Endothelial cell of umbilical vein (primary cell): ENCODE measurements around the gene KIAA1549.

Experiments
- CTCF ChIP-seq, 2 donors: IDR thresholded peaks; 1 replicate in 1 of 2; 2 replicates in 1 of 2; pipeline ENCODE4 v1.5.1; 2011; ENCODE audit warnings: low read length in 2 of 2, mild to moderate bottlenecking in 2 of 2, moderate library complexity in 2 of 2, control low read depth in 1 of 2, inconsistent platforms in 1 of 2, low read depth in 1 of 2; ENCODE audit not compliant: insufficient read depth in 1 of 2; ENCODE audit errors: extremely low read depth in 1 of 2
- GATA2 ChIP-seq: IDR thresholded peaks from 2 replicates; pipeline ENCODE4 v1.7.0; 2011; ENCODE audit warnings: low read depth, mild to moderate bottlenecking, moderate library complexity, mixed read lengths, low read length; ENCODE audit not compliant: insufficient read length, insufficient read depth
- MYC ChIP-seq: IDR thresholded peaks from one replicate; pipeline ENCODE4 v1.6.1; 2011; ENCODE audit warnings: mild to moderate bottlenecking, low read depth, low read length
- POLR2A ChIP-seq: IDR thresholded peaks from 2 replicates; pipeline ENCODE4 v1.6.1; 2012; ENCODE audit warnings: low read depth, mild to moderate bottlenecking, control low read depth, low read length

DNA sequence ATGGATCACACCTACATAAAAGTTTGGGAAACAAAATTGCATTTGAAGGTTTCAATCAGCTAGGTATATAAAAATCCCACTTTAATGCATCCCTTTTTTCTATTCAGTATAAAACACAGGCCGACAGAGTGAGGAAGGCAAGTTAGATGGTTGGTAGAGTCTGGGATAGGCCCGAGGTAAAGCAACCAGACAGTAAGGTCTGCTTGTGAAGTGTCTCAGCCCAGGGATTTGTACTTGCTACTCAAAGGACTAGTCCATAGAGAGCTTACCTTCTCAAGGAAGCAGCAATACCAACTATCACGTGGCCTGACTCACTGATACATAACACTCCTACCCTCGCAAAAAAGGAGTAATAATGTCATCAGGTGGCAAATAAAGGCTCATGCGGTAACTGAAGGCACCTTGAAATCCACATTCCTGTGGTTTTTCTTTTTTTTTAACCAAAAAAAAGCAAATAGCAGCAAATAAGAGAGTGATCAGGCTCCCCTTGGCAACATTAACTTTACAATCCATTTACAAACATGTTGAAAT, 127.0 kb downstream of the KIAA1549 start:
- TF ChIP-seq CTCF (IDR thresholded peaks at IDR 0.05; ENCODE audit: extremely low read depth in 1 of 2, insufficient read depth in 1 of 2, low read depth in 1 of 2, low read length in 2 of 2) (no peak), POLR2A (no peak), MYC (no peak), GATA2 (no peak)
